ENCODE data around the gene RGS12.

Gene RGS12

GRCh38 chr4:3269105-3269927, 23.5 kb upstream of the RGS12 start:
- intact Hi-C loops (cut with DNase I): no loop called here

GRCh38 chr4:3269991-3270611, 22.7 kb upstream of the RGS12 start:
- peak in 5 of 10 donors; percentile 37 to 91 (median 86) for DNase-seq
- intact Hi-C loops (cut with DNase I): no loop called here

More at GRCh38 chr4:3269105-3269927, 23.5 kb upstream of the RGS12 start:
- DNase-seq: peak in 3 of 10 donors; percentile 30 to 82 (median 81)

- intact Hi-C loops (cut with DNase I): no loop called here
- DNase-seq: peak in 2 of 10 donors; percentile 13 to 56
Observed at GRCh38 chr4:3271131-3271530, 21.7 kb upstream of the RGS12 start.

- intact Hi-C loops (cut with DNase I): no loop called here
- peak in 7 of 10 donors; percentile 57 to 93 (median 61) for DNase-seq
Observed at GRCh38 chr4:3276986-3277385, 15.8 kb upstream of the RGS12 start.

GRCh38 chr4:3280466-3280865, 12.4 kb upstream of the RGS12 start:
- peak in 1 of 10 donors; percentile 46 for DNase-seq
- intact Hi-C loops (cut with DNase I): no loop called here

- DNase-seq: peak in 1 of 10 donors; percentile 35
- intact Hi-C loops (cut with DNase I): no loop called here
Observed at GRCh38 chr4:3283483-3283882, 9.3 kb upstream of the RGS12 start.

GRCh38 chr4:3283916-3284315, 8.9 kb upstream of the RGS12 start:
- intact Hi-C loops (cut with DNase I): no loop called here
- DNase-seq: peak in 1 of 10 donors; percentile 75

GRCh38 chr4:3284734-3285557, 7.9 kb upstream of the RGS12 start:
- DNase-seq: peak in 1 of 10 donors; percentile 70
- intact Hi-C loops (cut with DNase I): no loop called here

GRCh38 chr4:3285558-3286334, 7.1 kb upstream of the RGS12 start:
- intact Hi-C loops (cut with DNase I): no loop called here
- peak in 2 of 10 donors; percentile 80 to 87 for DNase-seq

GRCh38 chr4:3286335-3287175, 6.3 kb upstream of the RGS12 start:
- DNase-seq: peak in 1 of 10 donors; percentile 62
- intact Hi-C loops (cut with DNase I): no loop called here

- peak in 2 of 10 donors; percentile 76 to 81 for DNase-seq
Observed at GRCh38 chr4:3287271-3287971, 5.4 kb upstream of the RGS12 start.

GRCh38 chr4:3287972-3288570, 4.8 kb upstream of the RGS12 start:
- intact Hi-C loops (cut with DNase I): no loop called here
- DNase-seq: peak in 1 of 10 donors; percentile 56

More at GRCh38 chr4:3287271-3287971, 5.4 kb upstream of the RGS12 start:
- intact Hi-C loops (cut with DNase I): no loop called here

GRCh38 chr4:3288571-3289094, 4.2 kb upstream of the RGS12 start:
- DNase-seq: peak in 2 of 10 donors; percentile 53 to 77
- intact Hi-C loops (cut with DNase I): no loop called here

GRCh38 chr4:3290476-3290875, 2.3 kb upstream of the RGS12 start:
- intact Hi-C loops (cut with DNase I): no loop called here
- DNase-seq: peak in 1 of 10 donors; percentile 74

GRCh38 chr4:3290889-3291321, 1.9 kb upstream of the RGS12 start:
- intact Hi-C loops (cut with DNase I): no loop called here
- DNase-seq: peak in 1 of 10 donors; percentile 73

- intact Hi-C loops (cut with DNase I): no loop called here
- peak in 2 of 10 donors; percentile 79 to 83 for DNase-seq
Observed at GRCh38 chr4:3291411-3291968, 1.3 kb upstream of the RGS12 start.

- intact Hi-C loops (cut with DNase I): no loop called here
- DNase-seq: peak in 4 of 10 donors; percentile 32 to 91 (median 56)
Observed at GRCh38 chr4:3291969-3292570, 751 bp upstream of the RGS12 start.
